Measurements from ENCODE around the gene GIT2. TPM values are rescaled to one million over a fixed set of nuclear protein-coding genes. Genes with fewer than 3 reads are reported as not detected.

Gene GIT2
- total and polyA plus RNA-seq, 9 donors = 37.1 to 63.0 (median 45.9) TPM

- no peak overlapping the region for H3K4me3 ChIP-seq (ENCODE audit: low read length)
- H3K36me3 ChIP-seq (ENCODE audit: control insufficient read depth, insufficient read depth, low read length) = peaks cover 4% of the 10 kb centered on the region
- H3K4me1 ChIP-seq (ENCODE audit: control insufficient read depth, insufficient read depth, low read length) = peaks cover 21% of the 10 kb centered on the region
- WGBS (ENCODE audit: insufficient coverage) = 85% methylated on average over 2 of the region's 2 CpGs
- no peaks in the 10 kb centered on the region for H3K27me3 ChIP-seq (ENCODE audit: control insufficient read depth, insufficient read depth, low read length)
- H3K9me3 ChIP-seq (replicated peaks; ENCODE audit: control insufficient read depth, low read depth, low read length) = no peaks in the 10 kb centered on the region
- no peak for DNase-seq
- H3K27ac ChIP-seq (ENCODE audit: low read length) = no peak overlapping the region
Measured at GRCh38 chr12:109881752-109882151, 114.4 kb downstream of the GIT2 start.

- H3K9me3 ChIP-seq (replicated peaks; ENCODE audit: control insufficient read depth, low read depth, low read length) = no peaks in the 10 kb centered on the region
- H3K27ac ChIP-seq (ENCODE audit: low read length) = no peak overlapping the region
- H3K4me1 ChIP-seq (ENCODE audit: control insufficient read depth, insufficient read depth, low read length) = peaks cover 21% of the 10 kb centered on the region
- no peaks in the 10 kb centered on the region for H3K27me3 ChIP-seq (ENCODE audit: control insufficient read depth, insufficient read depth, low read length)
- H3K4me3 ChIP-seq (ENCODE audit: low read length) = peak overlapping the region; percentile 66
- WGBS (ENCODE audit: insufficient coverage) = 3% methylated on average over 9 of the region's 9 CpGs
- peaks cover 4% of the 10 kb centered on the region for H3K36me3 ChIP-seq (ENCODE audit: control insufficient read depth, insufficient read depth, low read length)
- no peak for DNase-seq
Measured at GRCh38 chr12:109880938-109881337, 115.2 kb downstream of the GIT2 start.

- H3K27ac ChIP-seq (ENCODE audit: low read length) = peak within 1 kb of the TSS; percentile 32
- WGBS (ENCODE audit: insufficient coverage) = under 1% methylated on average over 90 of the region's 92 CpGs
- H3K4me3 ChIP-seq (ENCODE audit: low read length) = peak within 1 kb of the TSS; percentile 67
- peak; percentile 95 for DNase-seq
- peaks cover 4% of the 10 kb centered on the region for H3K36me3 ChIP-seq (ENCODE audit: control insufficient read depth, insufficient read depth, low read length)
- H3K27me3 ChIP-seq (ENCODE audit: control insufficient read depth, insufficient read depth, low read length) = no peaks in the 10 kb centered on the region
- H3K9me3 ChIP-seq (replicated peaks; ENCODE audit: control insufficient read depth, low read depth, low read length) = no peaks in the 10 kb centered on the region
- H3K4me1 ChIP-seq (ENCODE audit: control insufficient read depth, insufficient read depth, low read length) = peaks cover 21% of the 10 kb centered on the region
Measured at GRCh38 chr12:109880043-109880931, 115.9 kb downstream of the GIT2 start, which contains the start of gene GLTP. GLTP (minus strand) TSS chr12:109880541; CDS start chr12:109880374, 167 bp downstream.

Other genes starting within 250 kb of the GIT2 start
- 0.13 TPM for gene TRPV4, start 163.0 kb downstream of the GIT2 start, total RNA-seq
- gene TRPV4, start 163.0 kb downstream of the GIT2 start, polyA plus RNA-seq (ENCODE audit: insufficient read depth in 1 of 8, insufficient read length in 8 of 8, low replicate concordance in 1 of 8) = 1 to 10 TPM in 4 of 8 donors, under 1 TPM in 4; 0.63 to 3.3 (median 1.0) TPM
- gene GLTP, start 115.8 kb downstream of the GIT2 start, total RNA-seq = 22.4 TPM
- 10 to 100 TPM; 17.9 to 34.2 (median 21.9) TPM for gene GLTP, start 115.8 kb downstream of the GIT2 start, polyA plus RNA-seq (ENCODE audit: insufficient read depth in 1 of 8, insufficient read length in 8 of 8, low replicate concordance in 1 of 8)
- 9.9 TPM for gene TCHP, start 96.1 kb downstream of the GIT2 start, total RNA-seq
- 10 to 100 TPM; 21.0 to 27.0 (median 24.0) TPM for gene TCHP, start 96.1 kb downstream of the GIT2 start, polyA plus RNA-seq (ENCODE audit: insufficient read depth in 1 of 8, insufficient read length in 8 of 8, low replicate concordance in 1 of 8)
- 48.6 TPM for gene ANKRD13A, start 3.1 kb upstream of the GIT2 start, total RNA-seq
- gene ANKRD13A, start 3.1 kb upstream of the GIT2 start, polyA plus RNA-seq (ENCODE audit: insufficient read depth in 1 of 8, insufficient read length in 8 of 8, low replicate concordance in 1 of 8) = 10 to 100 TPM; 34.5 to 56.2 (median 39.9) TPM
- gene C12orf76, start 52.2 kb upstream of the GIT2 start, total RNA-seq = 26.3 TPM
- gene C12orf76, start 52.2 kb upstream of the GIT2 start, polyA plus RNA-seq (ENCODE audit: insufficient read depth in 1 of 8, insufficient read length in 8 of 8, low replicate concordance in 1 of 8) = 10 to 100 TPM; 18.8 to 30.2 (median 23.9) TPM
- gene IFT81, start 128.0 kb upstream of the GIT2 start, total RNA-seq = 17.3 TPM
- 10 to 100 TPM; 14.0 to 19.9 (median 18.0) TPM for gene IFT81, start 128.0 kb upstream of the GIT2 start, polyA plus RNA-seq (ENCODE audit: insufficient read depth in 1 of 8, insufficient read length in 8 of 8, low replicate concordance in 1 of 8)